ENCODE results near the gene GOLGA1.

- TF ChIP-seq GATA2 (IDR thresholded peaks at IDR 0.05; ENCODE audit: low read depth, low read length) (no peak), GATA3 (IDR thresholded peaks at IDR 0.05; ENCODE audit: low read depth, low read length) (no peak)
Observed at GRCh38 chr9:124835026-124835557, 105.8 kb downstream of the GOLGA1 start.
